ENCODE measurements around the gene CNTN3.

CNTN3 gene

DNA sequence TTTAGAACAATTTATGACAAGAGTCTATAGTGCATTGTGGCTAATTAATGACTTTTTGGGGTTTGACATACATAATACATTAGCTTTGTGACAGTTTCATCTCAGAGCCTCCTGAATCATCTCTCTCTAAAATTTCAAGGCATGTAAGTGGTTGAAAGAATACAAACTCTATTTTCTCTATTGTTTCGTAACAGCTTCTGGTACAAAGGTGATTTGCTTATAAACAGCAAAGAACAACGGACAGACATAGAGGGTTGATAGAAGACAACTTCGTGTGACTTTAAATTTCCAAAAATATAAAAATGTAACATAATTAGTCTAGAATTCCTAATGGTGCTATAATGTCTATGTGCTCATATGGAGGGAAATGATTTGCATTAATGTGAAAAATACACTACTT is 21.3 kb downstream of the CNTN3 start:
- DNase-seq (ENCODE audit: low spot score) = no peak
- H3K4me1 ChIP-seq (ENCODE audit: insufficient read depth, poor library complexity, severe bottlenecking) = no peaks in the 10 kb centered on the region
- no peaks in the 10 kb centered on the region for H3K9me3 ChIP-seq (ENCODE audit: severe bottlenecking)
- TF ChIP-seq, protein P1, sequence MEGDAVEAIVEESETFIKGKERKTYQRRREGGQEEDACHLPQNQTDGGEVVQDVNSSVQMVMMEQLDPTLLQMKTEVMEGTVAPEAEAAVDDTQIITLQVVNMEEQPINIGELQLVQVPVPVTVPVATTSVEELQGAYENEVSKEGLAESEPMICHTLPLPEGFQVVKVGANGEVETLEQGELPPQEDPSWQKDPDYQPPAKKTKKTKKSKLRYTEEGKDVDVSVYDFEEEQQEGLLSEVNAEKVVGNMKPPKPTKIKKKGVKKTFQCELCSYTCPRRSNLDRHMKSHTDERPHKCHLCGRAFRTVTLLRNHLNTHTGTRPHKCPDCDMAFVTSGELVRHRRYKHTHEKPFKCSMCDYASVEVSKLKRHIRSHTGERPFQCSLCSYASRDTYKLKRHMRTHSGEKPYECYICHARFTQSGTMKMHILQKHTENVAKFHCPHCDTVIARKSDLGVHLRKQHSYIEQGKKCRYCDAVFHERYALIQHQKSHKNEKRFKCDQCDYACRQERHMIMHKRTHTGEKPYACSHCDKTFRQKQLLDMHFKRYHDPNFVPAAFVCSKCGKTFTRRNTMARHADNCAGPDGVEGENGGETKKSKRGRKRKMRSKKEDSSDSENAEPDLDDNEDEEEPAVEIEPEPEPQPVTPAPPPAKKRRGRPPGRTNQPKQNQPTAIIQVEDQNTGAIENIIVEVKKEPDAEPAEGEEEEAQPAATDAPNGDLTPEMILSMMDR (IDR thresholded peaks at IDR 0.05; ENCODE audit: poor library complexity, severe bottlenecking) = no peak
- no peaks in the 10 kb centered on the region for H3K36me3 ChIP-seq (ENCODE audit: low read depth)
- H3K27ac ChIP-seq (ENCODE audit: poor library complexity, severe bottlenecking) = no peak overlapping the region
- H3K4me3 ChIP-seq (ENCODE audit: severe bottlenecking) = no peak overlapping the region
- no peaks in the 10 kb centered on the region for H3K27me3 ChIP-seq (ENCODE audit: insufficient read depth, poor library complexity, severe bottlenecking)
- ATAC-seq (ENCODE audit: low read depth) = no peak

DNA sequence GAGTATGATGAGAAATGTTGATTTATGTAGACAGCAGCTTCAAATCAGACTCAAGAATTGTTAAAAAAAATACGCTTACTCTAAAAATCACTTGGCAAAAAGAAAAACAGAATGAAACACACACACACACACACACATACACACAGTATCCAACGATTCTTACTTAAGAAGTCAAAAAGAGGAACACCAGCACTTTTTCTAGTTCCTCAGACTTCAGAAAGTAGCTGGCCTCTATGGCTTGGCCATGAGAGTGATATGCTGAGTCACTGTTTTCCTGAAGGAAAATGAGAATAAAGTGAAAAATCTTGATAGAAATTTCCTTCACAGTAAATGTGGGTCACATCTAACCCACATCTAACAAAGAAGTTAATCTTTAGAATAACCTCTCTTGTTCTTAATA is 22.1 kb downstream of the CNTN3 start:
- no peak for ATAC-seq (ENCODE audit: low read depth)
- no peak overlapping the region for H3K4me3 ChIP-seq (ENCODE audit: severe bottlenecking)
- no peak overlapping the region for H3K27ac ChIP-seq (ENCODE audit: poor library complexity, severe bottlenecking)
- H3K27me3 ChIP-seq (ENCODE audit: insufficient read depth, poor library complexity, severe bottlenecking) = no peaks in the 10 kb centered on the region
- no peak for DNase-seq (ENCODE audit: low spot score)
- no peaks in the 10 kb centered on the region for H3K4me1 ChIP-seq (ENCODE audit: insufficient read depth, poor library complexity, severe bottlenecking)
- TF ChIP-seq, protein P1 (IDR thresholded peaks at IDR 0.05; ENCODE audit: poor library complexity, severe bottlenecking) = no peak
- H3K36me3 ChIP-seq (ENCODE audit: low read depth) = no peaks in the 10 kb centered on the region
- H3K9me3 ChIP-seq (ENCODE audit: severe bottlenecking) = no peaks in the 10 kb centered on the region

DNA sequence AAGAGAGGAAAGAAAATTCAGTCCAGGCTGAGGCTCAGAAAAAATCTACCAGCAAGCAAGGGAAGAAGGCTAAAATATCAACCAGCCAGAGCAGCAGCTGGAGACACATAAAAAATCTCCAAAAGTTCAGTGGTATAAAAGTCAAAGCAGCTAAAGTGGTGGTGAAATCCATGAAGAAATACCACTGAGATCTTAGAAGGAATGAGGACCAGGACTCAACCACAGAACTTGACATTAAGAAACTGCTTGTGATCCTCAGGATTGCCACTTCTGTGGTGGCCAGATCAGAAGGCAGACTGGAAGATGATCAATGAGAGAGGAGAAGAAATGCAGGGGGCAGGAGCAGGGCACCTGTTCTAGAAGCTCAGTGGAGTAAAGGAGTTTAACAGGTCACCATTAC is 22.5 kb downstream of the CNTN3 start:
- no peaks in the 10 kb centered on the region for H3K4me1 ChIP-seq (ENCODE audit: insufficient read depth, poor library complexity, severe bottlenecking)
- no peaks in the 10 kb centered on the region for H3K27me3 ChIP-seq (ENCODE audit: insufficient read depth, poor library complexity, severe bottlenecking)
- no peak overlapping the region for H3K27ac ChIP-seq (ENCODE audit: poor library complexity, severe bottlenecking)
- H3K9me3 ChIP-seq (ENCODE audit: severe bottlenecking) = no peaks in the 10 kb centered on the region
- DNase-seq (ENCODE audit: low spot score) (no peak), ATAC-seq (ENCODE audit: low read depth) (no peak)
- H3K36me3 ChIP-seq (ENCODE audit: low read depth) = no peaks in the 10 kb centered on the region
- H3K4me3 ChIP-seq (ENCODE audit: severe bottlenecking) = no peak overlapping the region
- TF ChIP-seq, protein P1 (IDR thresholded peaks at IDR 0.05; ENCODE audit: poor library complexity, severe bottlenecking) = no peak

DNA sequence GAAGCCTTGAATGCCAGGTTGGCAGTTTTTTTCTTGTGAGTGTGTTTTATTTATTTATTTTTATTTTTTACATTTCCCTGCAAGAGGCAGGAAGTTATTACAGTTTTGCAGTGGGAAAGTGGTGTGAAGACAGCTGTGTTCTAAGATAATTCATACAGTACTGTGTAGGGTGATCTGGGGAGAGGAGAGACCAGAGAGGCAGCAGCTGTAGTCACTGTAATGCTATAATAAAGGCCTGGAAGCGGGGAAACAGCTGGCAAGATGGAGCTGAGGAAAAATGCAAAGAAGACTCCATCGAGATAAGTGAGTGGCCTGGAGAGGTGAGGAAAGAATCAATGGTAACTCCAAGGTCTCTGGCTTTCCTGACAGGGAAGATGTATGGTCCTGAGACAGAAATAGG is 23.1 kb downstream of the CNTN3 start:
- no peak for DNase-seq (ENCODE audit: low spot score)
- no peaks in the 10 kb centered on the region for H3K9me3 ChIP-seq (ENCODE audit: severe bottlenecking)
- H3K4me3 ChIP-seq (ENCODE audit: severe bottlenecking) = no peak overlapping the region
- no peaks in the 10 kb centered on the region for H3K36me3 ChIP-seq (ENCODE audit: low read depth)
- H3K4me1 ChIP-seq (ENCODE audit: insufficient read depth, poor library complexity, severe bottlenecking) = no peaks in the 10 kb centered on the region
- TF ChIP-seq, protein P1 (IDR thresholded peaks at IDR 0.05; ENCODE audit: poor library complexity, severe bottlenecking) = no peak
- H3K27ac ChIP-seq (ENCODE audit: poor library complexity, severe bottlenecking) = no peak overlapping the region
- ATAC-seq (ENCODE audit: low read depth) = no peak
- no peaks in the 10 kb centered on the region for H3K27me3 ChIP-seq (ENCODE audit: insufficient read depth, poor library complexity, severe bottlenecking)

DNA sequence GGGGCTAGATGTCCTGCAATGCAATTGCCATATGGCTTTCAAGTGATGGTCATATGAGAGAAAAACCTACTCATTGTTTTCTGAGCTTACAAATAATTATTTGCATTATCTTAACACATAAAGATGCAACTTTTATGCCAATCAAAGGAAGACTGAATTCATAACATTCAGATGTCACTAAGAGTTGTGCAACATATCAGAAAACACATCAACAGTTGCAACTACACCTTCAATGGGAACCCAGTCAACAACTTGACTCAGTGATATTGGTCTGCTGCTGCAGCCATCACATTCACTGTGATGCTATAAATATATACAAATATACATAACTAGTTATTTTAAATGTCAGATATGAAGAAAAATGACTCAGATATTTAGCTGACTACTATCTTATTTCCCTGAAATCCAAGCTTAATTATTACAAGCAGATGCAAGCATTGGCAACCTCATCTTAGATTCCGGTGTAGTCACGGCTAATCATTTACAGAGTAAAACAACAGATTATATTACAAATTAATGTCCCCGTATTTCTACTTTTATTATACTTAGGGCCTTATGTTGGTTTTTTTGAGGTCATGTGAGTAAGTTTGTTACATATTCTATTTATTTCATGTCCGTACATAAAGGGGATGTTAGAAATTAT is 23.7 kb downstream of the CNTN3 start:
- H3K36me3 ChIP-seq (ENCODE audit: low read depth) = no peaks in the 10 kb centered on the region
- H3K27me3 ChIP-seq (ENCODE audit: insufficient read depth, poor library complexity, severe bottlenecking) = no peaks in the 10 kb centered on the region
- no peaks in the 10 kb centered on the region for H3K4me1 ChIP-seq (ENCODE audit: insufficient read depth, poor library complexity, severe bottlenecking)
- no peaks in the 10 kb centered on the region for H3K9me3 ChIP-seq (ENCODE audit: severe bottlenecking)
- TF ChIP-seq, protein P1 (IDR thresholded peaks at IDR 0.05; ENCODE audit: poor library complexity, severe bottlenecking) = no peak
- H3K27ac ChIP-seq (ENCODE audit: poor library complexity, severe bottlenecking) = no peak overlapping the region
- no peak for DNase-seq (ENCODE audit: low spot score)
- no peak overlapping the region for H3K4me3 ChIP-seq (ENCODE audit: severe bottlenecking)
- ATAC-seq (ENCODE audit: low read depth) = no peak
